Measurements from ENCODE around the gene TAF11.

- no peak for TF ChIP-seq REST (IDR thresholded peaks at IDR 0.05; ENCODE audit: insufficient read depth in 1 of 2, low read depth in 2 of 2, low read length in 2 of 2)
- no peak for TF ChIP-seq POLR2AphosphoS5 (IDR thresholded peaks at IDR 0.05; ENCODE audit: low read depth, low read length)
- no peak for TF ChIP-seq TAF1 (IDR thresholded peaks at IDR 0.05; ENCODE audit: borderline replicate concordance, insufficient read depth, low read length)
- TF ChIP-seq SIN3A (IDR thresholded peaks at IDR 0.05; ENCODE audit: borderline replicate concordance, insufficient read depth, low read length), result no peak
- no peak for TF ChIP-seq FOXP2 (optimal IDR thresholded peaks at IDR 0.05; ENCODE audit: borderline replicate concordance, extremely low read depth, extremely low read length, insufficient read depth)
Measured at GRCh38 chr6:34834789-34835518, 52.9 kb downstream of the TAF11 start.
